MCF 10A (cell line): ENCODE data around the gene PHLDA2. TPM values are rescaled to one million over a fixed set of nuclear protein-coding genes. Genes with fewer than 3 reads are reported as not detected.

Source experiments
- BruUV-seq: library from RNA; stranded (reverse); fragments of 400-500 nt; replicated peaks from 2 replicates; lab custom pipeline; 2021; lab: Mats Ljungman, UMichigan
- CTCF ChIA-PET: fragments of 300-600 bp; sonication (Branson Sonifier 250); formaldehyde crosslinking; extraction: SDS; loops from one replicate; lab custom pipeline; 2021; ENCODE audit warnings: antibody characterized with exemption, inconsistent platforms; lab: Yijun Ruan, JAX
- POLR2A ChIA-PET: fragments of 300-600, 350-650 bp; sonication (Branson Sonifier 250); formaldehyde crosslinking; extraction: SDS; loops from one replicate; lab custom pipeline; 2020; ENCODE audit warnings: antibody characterized with exemption, inconsistent platforms; lab: Yijun Ruan, JAX
- DNase-seq: peaks from one replicate; pipeline ENCODE4 v3.0.0-alpha.2; 2018; ENCODE audit not compliant: unreplicated experiment
- H3K27ac Mint-ChIP-seq: one replicate; pipeline ENCODE4 v1.8.0; 2022; ENCODE audit warnings: mild to moderate bottlenecking, low read depth, mixed read lengths; ENCODE audit not compliant: unreplicated experiment
- H3K27me3 Mint-ChIP-seq: one replicate; pipeline ENCODE4 v1.8.0; 2022; ENCODE audit warnings: mixed read lengths; ENCODE audit not compliant: insufficient read depth, unreplicated experiment
- H3K36me3 Mint-ChIP-seq: one replicate; pipeline ENCODE4 v1.8.0; 2022; ENCODE audit warnings: mild to moderate bottlenecking, moderate library complexity, mixed read lengths; ENCODE audit not compliant: insufficient read depth, unreplicated experiment
- H3K4me1 Mint-ChIP-seq: one replicate; pipeline ENCODE4 v1.8.0; 2022; ENCODE audit warnings: mixed read lengths; ENCODE audit not compliant: insufficient read depth, unreplicated experiment
- H3K4me3 Mint-ChIP-seq: one replicate; pipeline ENCODE4 v1.8.0; 2022; ENCODE audit warnings: mild to moderate bottlenecking, moderate library complexity, mixed read lengths; ENCODE audit not compliant: unreplicated experiment
- H3K9me3 Mint-ChIP-seq: one replicate; pipeline ENCODE4 v1.8.0; 2022; ENCODE audit warnings: mixed read lengths; ENCODE audit not compliant: unreplicated experiment
- CTCF ChIP-seq: fragments of 200-600 bp; IDR thresholded peaks from one replicate; pipeline ENCODE4 v1.8.0; 2022; ENCODE audit warnings: antibody characterized with exemption, mild to moderate bottlenecking; ENCODE audit not compliant: unreplicated experiment
- intact Hi-C: fragments of 100-400 bp; cut with micrococcal nuclease; formaldehyde crosslinking; loops from 2 replicates; pipeline ENCODE4 v1.14.1; 2022
- total RNA-seq: library from RNA; stranded (reverse); gene quantifications from 2 replicates; pipeline ENCODE4 v1.2.3, GENCODE V29; 2022

The PHLDA2 gene
- total RNA-seq, 1 experiment from 2014 or later, result 135 TPM

DNA sequence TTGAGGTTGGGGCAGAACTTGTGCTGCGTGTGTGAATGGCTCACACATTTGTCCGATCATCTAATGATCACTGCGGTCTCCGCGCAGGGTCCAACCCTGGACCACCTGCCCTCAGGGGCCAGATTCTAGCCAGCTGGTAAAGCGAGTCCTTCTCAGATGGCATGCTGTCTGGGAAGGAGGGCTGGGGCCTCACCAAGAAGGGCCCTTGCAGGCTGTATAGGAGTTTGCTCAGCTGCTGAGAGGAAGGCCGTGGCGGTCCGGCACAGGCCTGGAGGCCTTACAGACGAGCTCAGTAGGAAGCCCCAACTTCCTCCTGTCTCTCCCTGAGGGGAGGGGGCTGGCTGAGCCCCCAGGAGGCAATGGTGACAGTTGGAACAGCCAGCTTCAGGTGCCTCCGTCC, 13.7 kb downstream of the PHLDA2 start:
- no peak overlapping the region for H3K4me3 Mint-ChIP-seq
- no peaks in the 10 kb centered on the region for H3K9me3 Mint-ChIP-seq
- no peak for DNase-seq
- H3K27ac Mint-ChIP-seq, result no peak overlapping the region
- BruUV-seq, result no TSS peak
- intact Hi-C loops, result no loop called here
- H3K4me1 Mint-ChIP-seq, result peaks cover 23% of the 10 kb centered on the region
- peaks cover 6% of the 10 kb centered on the region for H3K36me3 Mint-ChIP-seq
- CTCF ChIA-PET, result interaction anchor here (0.6 kb wide), 1 partner anchor 12 kb away, joined by 3 read pairs; no protein-coding TSS in a partner anchor
- POLR2A ChIA-PET, result interaction anchor here (1.0 kb wide), 1 partner anchor 13 kb away, joined by 3 read pairs; the partner anchor contains the start of gene PHLDA2
- no peaks in the 10 kb centered on the region for H3K27me3 Mint-ChIP-seq
- TF ChIP-seq CTCF, result no peak

DNA sequence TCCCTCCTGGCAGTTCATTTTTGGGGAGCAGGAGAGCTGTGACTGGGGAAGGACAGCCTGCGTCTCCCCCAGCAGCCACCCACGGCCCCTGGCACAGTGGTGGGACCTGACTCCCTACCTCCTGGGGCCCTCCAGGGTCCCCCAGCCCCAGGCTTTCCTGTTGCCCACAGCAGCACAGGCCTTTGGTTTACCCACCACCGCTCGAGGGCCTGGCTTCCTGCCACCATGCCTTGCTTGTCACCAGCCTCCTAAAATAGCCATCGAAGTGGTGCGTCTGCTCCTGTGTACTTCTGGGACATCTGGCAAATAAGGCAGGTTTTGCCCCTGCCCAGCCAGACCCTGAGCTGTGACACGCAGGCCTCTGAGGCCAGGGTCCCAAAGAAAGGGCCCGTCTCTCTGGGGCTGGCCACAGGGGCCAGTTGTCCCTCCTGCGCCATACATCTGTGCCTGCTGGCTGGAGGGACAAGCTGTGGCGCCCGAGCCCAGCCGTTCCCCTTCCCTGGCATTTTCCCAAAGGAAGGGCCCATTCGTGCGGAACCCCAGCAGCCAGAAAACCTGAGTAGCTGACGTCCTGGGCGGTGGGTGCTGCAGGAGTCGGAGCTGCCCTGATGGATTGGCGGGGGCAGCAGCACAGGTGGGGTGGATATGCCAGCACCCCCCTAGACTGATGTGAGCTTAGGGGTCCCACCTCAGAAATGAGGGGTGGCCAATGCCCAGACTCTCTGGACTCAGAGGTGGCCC, 14.6 kb downstream of the PHLDA2 start:
- peaks cover 6% of the 10 kb centered on the region for H3K36me3 Mint-ChIP-seq

GRCh38 chr11:2913776-2914175, 15.4 kb downstream of the PHLDA2 start:
- no peaks in the 10 kb centered on the region for H3K9me3 Mint-ChIP-seq
- intact Hi-C loops, result no loop called here
- no peak for DNase-seq

More for the DNA sequence above, 14.6 kb downstream of the PHLDA2 start:
- Mint-ChIP-seq H3K4me3 (no peak overlapping the region), H3K27ac (no peak overlapping the region), H3K4me1 (peaks cover 28% of the 10 kb centered on the region), H3K9me3 (no peaks in the 10 kb centered on the region), H3K27me3 (no peaks in the 10 kb centered on the region)
- ChIA-PET POLR2A (interaction anchor here (1.0 kb wide), 1 partner anchor 14 kb away, joined by 3 read pairs; the partner anchor contains the start of gene PHLDA2), CTCF (interaction anchor here (0.6 kb wide), 1 partner anchor 840 kb away, joined by 3 read pairs; no protein-coding TSS in a partner anchor)
- no peak for TF ChIP-seq CTCF
- no TSS peak for BruUV-seq
- DNase-seq, result no peak
- intact Hi-C loops, result no loop called here

More at GRCh38 chr11:2913776-2914175, 15.4 kb downstream of the PHLDA2 start:
- peaks cover 2% of the 10 kb centered on the region for H3K36me3 Mint-ChIP-seq
- no TSS peak for BruUV-seq
- peaks cover 28% of the 10 kb centered on the region for H3K4me1 Mint-ChIP-seq
- CTCF ChIA-PET, result interaction anchor here (0.6 kb wide), 1 partner anchor 19 kb away, joined by 4 read pairs; no protein-coding TSS in a partner anchor
- H3K27me3 Mint-ChIP-seq, result no peaks in the 10 kb centered on the region
- no peak overlapping the region for H3K4me3 Mint-ChIP-seq
- POLR2A ChIA-PET, result interaction anchor here (1.0 to 2.9 kb wide), 3 partner anchors 11 to 19 kb away, joined by 5 to 24 read pairs (median 13); partner anchors contain the start of gene PHLDA2
- no peak overlapping the region for H3K27ac Mint-ChIP-seq
- no peak for TF ChIP-seq CTCF
